ENCODE results near the gene THAP7. TPM values are rescaled to one million over a fixed set of nuclear protein-coding genes. Genes with fewer than 3 reads are reported as not detected.
A peak's percentile ranks its signal among the peaks of the same experiment; 100 is the strongest.

THAP7 gene
- total and polyA plus RNA-seq, 2 of the 13 experiments (the other 11 are each of a cell fraction or from before 2014, with no cell fraction given), result 13.0 to 25.5 TPM

DNA sequence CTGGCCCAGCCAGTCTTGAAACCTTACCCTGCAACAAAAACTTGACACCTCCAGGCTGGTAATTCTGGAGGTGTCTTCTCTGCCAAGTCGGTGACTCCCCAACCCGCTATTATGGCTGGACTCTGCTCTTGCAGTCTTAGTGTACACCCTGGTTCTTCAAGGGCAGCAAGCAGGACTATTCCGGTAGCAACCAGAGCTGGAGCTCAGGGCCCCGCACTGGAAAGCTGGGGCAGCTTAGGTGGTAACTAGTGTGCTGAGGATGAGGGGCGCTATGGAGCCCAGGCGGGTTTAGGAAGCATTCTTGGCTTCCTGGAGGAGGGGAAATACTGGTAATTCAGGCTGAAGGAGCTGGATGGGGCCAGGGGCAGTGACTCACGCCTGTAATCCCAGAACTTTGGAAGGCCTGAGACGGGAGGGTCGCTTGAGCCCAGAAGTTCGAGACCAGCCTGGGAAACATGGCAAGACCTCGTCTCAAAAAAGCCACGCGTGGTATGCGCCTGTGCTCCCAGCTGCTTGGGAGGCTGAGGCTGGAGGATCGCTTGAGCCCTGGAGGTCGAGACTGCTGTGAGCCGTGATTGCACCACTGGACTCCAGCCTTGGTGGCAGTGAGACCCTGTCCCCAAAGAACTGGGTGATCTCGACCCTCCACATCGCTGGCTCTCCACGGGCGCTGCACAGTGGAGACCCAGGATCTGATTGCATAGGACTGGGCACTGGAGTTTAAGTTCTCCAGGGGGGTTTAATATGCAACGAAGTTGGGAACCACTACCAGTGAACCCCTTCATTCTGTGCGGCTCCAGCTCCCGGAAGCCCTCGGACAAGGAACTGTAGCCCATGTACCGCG lies 45.4 kb downstream of the THAP7 start (continued):
- no peak for TF ChIP-seq TBX3 (IDR thresholded peaks at IDR 0.05; ENCODE audit: borderline replicate concordance)
- no peak for TF ChIP-seq SMYD3 (CRISPR knock-in tag; IDR thresholded peaks at IDR 0.05)
- no peak for TF ChIP-seq MAFK (conservative IDR thresholded peaks at IDR 0.05 in 1 of 2, IDR thresholded peaks at IDR 0.05 in 1 of 2; ENCODE audit: low read length in 2 of 2)
- no peak for TF ChIP-seq ZNF724P (CRISPR knock-in tag; IDR thresholded peaks at IDR 0.05; ENCODE audit: borderline replicate concordance)
- peak; percentile 68 for TF ChIP-seq ZNF501 (CRISPR knock-in tag; IDR thresholded peaks at IDR 0.05)
- TF ChIP-seq ZNF788 (CRISPR knock-in tag; IDR thresholded peaks at IDR 0.05; ENCODE audit: borderline replicate concordance), result 0 out of 2 replicates have a peak, but pooled peaks have one; percentile 15
- TF ChIP-seq, protein P1, sequence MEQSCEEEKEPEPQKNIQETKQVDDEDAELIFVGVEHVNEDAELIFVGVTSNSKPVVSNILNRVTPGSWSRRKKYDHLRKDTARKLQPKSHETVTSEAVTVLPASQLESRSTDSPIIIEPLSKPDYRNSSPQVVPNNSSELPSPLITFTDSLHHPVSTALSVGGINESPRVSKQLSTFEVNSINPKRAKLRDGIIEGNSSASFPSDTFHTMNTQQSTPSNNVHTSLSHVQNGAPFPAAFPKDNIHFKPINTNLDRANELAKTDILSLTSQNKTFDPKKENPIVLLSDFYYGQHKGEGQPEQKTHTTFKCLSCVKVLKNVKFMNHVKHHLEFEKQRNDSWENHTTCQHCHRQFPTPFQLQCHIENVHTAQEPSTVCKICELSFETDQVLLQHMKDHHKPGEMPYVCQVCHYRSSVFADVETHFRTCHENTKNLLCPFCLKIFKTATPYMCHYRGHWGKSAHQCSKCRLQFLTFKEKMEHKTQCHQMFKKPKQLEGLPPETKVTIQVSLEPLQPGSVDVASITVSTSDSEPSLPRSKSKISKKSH (CRISPR knock-in tag; IDR thresholded peaks at IDR 0.05; ENCODE audit: borderline replicate concordance), result 0 out of 2 replicates have a peak, but pooled peaks have one; percentile 19
- TF ChIP-seq, protein P2, sequence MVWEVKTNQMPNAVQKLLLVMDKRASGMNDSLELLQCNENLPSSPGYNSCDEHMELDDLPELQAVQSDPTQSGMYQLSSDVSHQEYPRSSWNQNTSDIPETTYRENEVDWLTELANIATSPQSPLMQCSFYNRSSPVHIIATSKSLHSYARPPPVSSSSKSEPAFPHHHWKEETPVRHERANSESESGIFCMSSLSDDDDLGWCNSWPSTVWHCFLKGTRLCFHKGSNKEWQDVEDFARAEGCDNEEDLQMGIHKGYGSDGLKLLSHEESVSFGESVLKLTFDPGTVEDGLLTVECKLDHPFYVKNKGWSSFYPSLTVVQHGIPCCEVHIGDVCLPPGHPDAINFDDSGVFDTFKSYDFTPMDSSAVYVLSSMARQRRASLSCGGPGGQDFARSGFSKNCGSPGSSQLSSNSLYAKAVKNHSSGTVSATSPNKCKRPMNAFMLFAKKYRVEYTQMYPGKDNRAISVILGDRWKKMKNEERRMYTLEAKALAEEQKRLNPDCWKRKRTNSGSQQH (CRISPR knock-in tag; IDR thresholded peaks at IDR 0.05; ENCODE audit: low read depth), result peak; percentile 70; the same call in 1 of the 2 replicates
- TF ChIP-seq, protein P3, sequence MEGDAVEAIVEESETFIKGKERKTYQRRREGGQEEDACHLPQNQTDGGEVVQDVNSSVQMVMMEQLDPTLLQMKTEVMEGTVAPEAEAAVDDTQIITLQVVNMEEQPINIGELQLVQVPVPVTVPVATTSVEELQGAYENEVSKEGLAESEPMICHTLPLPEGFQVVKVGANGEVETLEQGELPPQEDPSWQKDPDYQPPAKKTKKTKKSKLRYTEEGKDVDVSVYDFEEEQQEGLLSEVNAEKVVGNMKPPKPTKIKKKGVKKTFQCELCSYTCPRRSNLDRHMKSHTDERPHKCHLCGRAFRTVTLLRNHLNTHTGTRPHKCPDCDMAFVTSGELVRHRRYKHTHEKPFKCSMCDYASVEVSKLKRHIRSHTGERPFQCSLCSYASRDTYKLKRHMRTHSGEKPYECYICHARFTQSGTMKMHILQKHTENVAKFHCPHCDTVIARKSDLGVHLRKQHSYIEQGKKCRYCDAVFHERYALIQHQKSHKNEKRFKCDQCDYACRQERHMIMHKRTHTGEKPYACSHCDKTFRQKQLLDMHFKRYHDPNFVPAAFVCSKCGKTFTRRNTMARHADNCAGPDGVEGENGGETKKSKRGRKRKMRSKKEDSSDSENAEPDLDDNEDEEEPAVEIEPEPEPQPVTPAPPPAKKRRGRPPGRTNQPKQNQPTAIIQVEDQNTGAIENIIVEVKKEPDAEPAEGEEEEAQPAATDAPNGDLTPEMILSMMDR (CRISPR knock-in tag; IDR thresholded peaks at IDR 0.05), result peak; percentile 73
- TF ChIP-seq ZNF674 (CRISPR knock-in tag; IDR thresholded peaks at IDR 0.05; ENCODE audit: low read depth), result no peak
- TF ChIP-seq, protein P4, sequence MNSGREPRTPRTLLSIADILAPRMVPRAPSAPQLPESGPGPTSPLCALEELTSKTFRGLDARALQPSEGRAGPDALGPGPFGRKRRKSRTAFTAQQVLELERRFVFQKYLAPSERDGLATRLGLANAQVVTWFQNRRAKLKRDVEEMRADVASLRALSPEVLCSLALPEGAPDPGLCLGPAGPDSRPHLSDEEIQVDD (CRISPR knock-in tag; IDR thresholded peaks at IDR 0.05; ENCODE audit: borderline replicate concordance), result no peak
- TF ChIP-seq SAP130 (CRISPR knock-in tag; IDR thresholded peaks at IDR 0.05; ENCODE audit: low read depth), result 0 out of 2 replicates have a peak, but pooled peaks have one; percentile 31
- peak; percentile 43; the same call in 1 of the 2 replicates for TF ChIP-seq ZNF264 (CRISPR knock-in tag; IDR thresholded peaks at IDR 0.05)
- TF ChIP-seq, protein P5, sequence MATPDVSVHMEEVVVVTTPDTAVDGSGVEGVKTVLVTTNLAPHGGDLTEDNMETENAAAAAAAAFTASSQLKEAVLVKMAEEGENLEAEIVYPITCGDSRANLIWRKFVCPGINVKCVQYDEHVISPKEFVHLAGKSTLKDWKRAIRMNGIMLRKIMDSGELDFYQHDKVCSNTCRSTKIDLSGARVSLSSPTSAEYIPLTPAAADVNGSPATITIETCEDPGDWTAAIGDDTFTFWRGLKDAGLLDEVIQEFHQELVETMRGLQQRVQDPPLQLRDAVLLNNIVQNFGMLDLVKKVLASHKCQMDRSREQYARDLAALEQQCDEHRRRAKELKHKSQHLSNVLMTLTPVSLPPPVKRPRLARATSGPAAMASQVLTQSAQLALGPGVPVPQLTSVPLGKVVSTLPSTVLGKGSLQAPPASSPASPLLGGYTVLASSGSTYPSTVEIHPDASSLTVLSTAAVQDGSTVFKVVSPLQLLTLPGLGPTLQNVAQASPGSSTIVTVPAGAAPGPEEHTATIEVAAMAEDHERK (CRISPR knock-in tag; IDR thresholded peaks at IDR 0.05; ENCODE audit: low read depth), result no peak
- peak; percentile 13; the same call in 1 of the 2 replicates for TF ChIP-seq TBX2 (CRISPR knock-in tag; IDR thresholded peaks at IDR 0.05; ENCODE audit: borderline replicate concordance)
